Activated CD8-positive, alpha-beta memory T cell treated with anti-CD3 and anti-CD28 coated beads for 4 hours (primary cell): ENCODE measurements around the gene CHP1.
"Not testable (repeated sequence)": the region's sequence is repeated elsewhere in the genome, so short reads cannot be mapped to it uniquely, and the experiment has no call there.

Experiments
- DNase-seq, 2 donors: peaks; one replicate each; pipeline ENCODE4 v3.0.0-alpha.2; 2020; ENCODE audit warnings: low read depth in 2 of 2

The CHP1 gene

GRCh38 chr15:41292521-41292920 is 61.5 kb downstream of the CHP1 start:
- no peak for DNase-seq

DNA sequence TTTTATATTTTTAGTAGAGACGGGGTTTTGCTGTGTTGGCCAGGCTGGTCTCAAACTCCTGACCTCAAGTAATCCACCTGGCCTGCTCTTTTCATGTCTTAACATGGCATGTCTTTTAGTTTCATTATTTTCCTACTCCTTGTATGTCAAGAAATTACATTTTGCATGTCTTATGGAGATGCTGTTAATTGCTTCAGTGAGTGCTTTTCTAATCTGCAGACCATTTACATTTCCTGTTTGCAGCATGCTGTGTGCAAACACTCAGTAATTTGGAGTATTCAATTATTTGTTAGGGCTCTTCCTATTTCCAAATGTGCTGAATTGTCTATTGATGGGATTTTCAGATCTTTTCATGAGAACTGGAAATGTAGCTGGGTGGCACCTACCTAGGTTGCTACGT is 70.1 kb downstream of the CHP1 start:
- DNase-seq: not testable (repeated sequence)

- DNase-seq: no peak
Measured at GRCh38 chr15:41301587-41301986, 70.5 kb downstream of the CHP1 start.

DNA sequence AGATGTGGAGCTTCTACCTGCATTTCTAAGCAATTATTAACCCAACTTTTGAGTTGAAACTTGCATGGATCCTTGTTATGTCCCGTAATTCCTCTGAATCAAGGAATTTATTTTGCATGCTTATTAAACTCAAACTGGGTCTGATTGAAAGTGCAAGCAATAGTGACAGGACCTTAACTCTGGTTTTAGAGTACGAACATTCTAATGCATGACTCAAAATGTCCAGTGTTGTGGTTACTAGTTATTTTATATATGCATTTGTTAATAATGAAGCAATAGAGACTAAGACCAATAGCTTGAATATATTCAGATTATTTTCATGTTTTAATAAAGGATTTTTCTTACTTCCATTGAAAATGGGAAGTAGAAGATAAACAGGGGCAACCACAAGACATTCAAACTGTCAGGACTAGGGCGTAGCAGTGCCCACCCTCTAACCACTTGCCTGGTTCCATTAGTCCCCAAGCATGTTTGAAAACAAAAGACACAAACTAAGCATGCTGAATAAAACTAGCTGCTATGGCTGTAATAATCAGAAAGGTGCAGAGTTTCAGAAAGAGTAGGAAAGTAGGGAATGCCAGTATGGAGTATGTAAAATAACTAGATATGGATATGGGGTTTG is 73.2 kb downstream of the CHP1 start:
- DNase-seq: no peak

- DNase-seq: no peak
Measured at GRCh38 chr15:41307679-41308078, 76.6 kb downstream of the CHP1 start.

DNA sequence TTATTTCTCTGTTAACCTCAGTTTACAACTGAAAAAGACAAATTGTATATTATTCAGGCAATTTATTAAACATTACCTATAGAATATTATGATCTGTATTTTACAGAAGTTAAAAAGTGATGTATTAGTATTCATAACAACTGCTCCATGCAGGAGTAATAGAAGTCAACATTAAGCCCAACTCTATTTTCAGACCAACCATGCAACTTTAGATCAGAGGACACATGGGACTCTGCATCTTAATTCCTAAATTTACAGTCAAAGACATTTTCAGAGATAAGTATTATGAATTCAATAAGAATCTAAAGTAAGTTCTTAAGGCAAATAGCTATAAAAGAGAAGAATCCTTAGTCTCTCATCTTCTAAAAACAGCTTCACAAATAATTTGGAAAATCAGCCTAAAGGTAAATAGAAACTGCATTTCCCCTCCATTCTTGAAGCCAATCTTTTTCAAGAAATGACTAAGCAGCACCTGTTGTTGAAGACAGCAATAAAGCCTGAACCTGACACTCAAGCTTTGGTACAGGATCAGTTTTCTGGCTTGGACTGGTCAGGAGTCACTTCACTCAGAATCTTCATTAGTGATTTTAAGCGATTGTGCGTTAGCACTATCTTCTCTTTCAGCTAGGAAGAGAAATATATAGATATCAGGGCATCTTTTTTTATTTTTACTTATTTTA is 78.3 kb downstream of the CHP1 start:
- no peak for DNase-seq

- DNase-seq: not testable (repeated sequence)
Measured at GRCh38 chr15:41320805-41321330, 89.8 kb downstream of the CHP1 start.

GRCh38 chr15:41323611-41324010 is 92.5 kb downstream of the CHP1 start:
- no peak for DNase-seq

- DNase-seq: no peak
Measured at GRCh38 chr15:41331281-41331680, 100.2 kb downstream of the CHP1 start.
